Keratinocyte (primary cell): ENCODE data around the gene IL31RA. TPM values are rescaled to one million over a fixed set of nuclear protein-coding genes. Genes with fewer than 3 reads are reported as not detected.

Experiments
- DNase-seq: peaks from one replicate; pipeline ENCODE4 v3.0.0-alpha.2; 2011; ENCODE audit warnings: low read depth, missing footprints, low spot score
- FAIRE-seq: peaks from 2 replicates; lab custom pipeline; 2011; peaks lifted over from hg19 to GRCh38; lab: Jason Lieb, UNC
- H2AFZ ChIP-seq: 2 replicates; pipeline ENCODE4 v1.6.0; 2012; ENCODE audit warnings: low read length, control low read depth, inconsistent platforms; ENCODE audit not compliant: control insufficient read depth
- H3K27ac ChIP-seq: 2 replicates; pipeline ENCODE4 v1.5.1; 2011; ENCODE audit warnings: low read length; ENCODE audit not compliant: control insufficient read depth, insufficient read depth
- H3K27me3 ChIP-seq: 3 replicates; pipeline ENCODE4 v1.6.0; 2011; ENCODE audit warnings: low read length; ENCODE audit not compliant: control insufficient read depth, insufficient read depth; ENCODE audit errors: extremely low read depth
- H3K36me3 ChIP-seq, 2 experiments: 2 replicates in 1 of 2; 3 replicates in 1 of 2; pipeline ENCODE4 v1.5.1; 2011; ENCODE audit warnings: low read length in 2 of 2, mild to moderate bottlenecking in 1 of 2; ENCODE audit not compliant: control insufficient read depth in 2 of 2, insufficient read depth in 2 of 2; ENCODE audit errors: extremely low read depth in 1 of 2
- H3K4me1 ChIP-seq: 3 replicates; pipeline ENCODE4 v1.5.1; 2011; ENCODE audit warnings: low read length; ENCODE audit not compliant: control insufficient read depth, insufficient read depth; ENCODE audit errors: extremely low read depth
- H3K4me2 ChIP-seq: 3 replicates; pipeline ENCODE4 v1.6.0; 2011; ENCODE audit warnings: low read depth, low read length; ENCODE audit not compliant: control insufficient read depth, insufficient read depth; ENCODE audit errors: extremely low read depth
- H3K4me3 ChIP-seq, 3 experiments: fragments of 200-600 bp in 1 of 3; sonication (generic) in 1 of 3; 2 replicates in 2 of 3; 3 replicates in 1 of 3; pipeline ENCODE4 v1.5.1; 2011 to 2016; ENCODE audit warnings: low read length in 3 of 3, mild to moderate bottlenecking in 3 of 3, control low read depth in 2 of 3, inconsistent platforms in 1 of 3, low read depth in 1 of 3, mixed read lengths in 1 of 3, mixed run types in 1 of 3, moderate library complexity in 1 of 3; ENCODE audit not compliant: control insufficient read depth in 2 of 3, insufficient read depth in 2 of 3; ENCODE audit errors: extremely low read depth in 1 of 3
- H3K79me2 ChIP-seq: 2 replicates; pipeline ENCODE4 v1.6.0; 2012; ENCODE audit warnings: low read length; ENCODE audit not compliant: control insufficient read depth, insufficient read depth
- H3K9ac ChIP-seq: 3 replicates; pipeline ENCODE4 v1.6.0; 2011; ENCODE audit warnings: low read length; ENCODE audit not compliant: control insufficient read depth, insufficient read depth; ENCODE audit errors: extremely low read depth
- H3K9me1 ChIP-seq: 3 replicates; pipeline ENCODE4 v1.6.0; 2011; ENCODE audit warnings: low read length; ENCODE audit not compliant: control insufficient read depth, insufficient read depth; ENCODE audit errors: extremely low read depth
- H3K9me3 ChIP-seq: 2 replicates; pipeline ENCODE4 v1.5.1; 2012; ENCODE audit warnings: low read depth, low read length; ENCODE audit not compliant: control insufficient read depth
- H4K20me1 ChIP-seq: 3 replicates; pipeline ENCODE4 v1.6.0; 2011; ENCODE audit warnings: low read length; ENCODE audit not compliant: control insufficient read depth, insufficient read depth; ENCODE audit errors: extremely low read depth
- EZH2 ChIP-seq: IDR thresholded peaks from one replicate; pipeline ENCODE4 v1.6.1; 2012; ENCODE audit warnings: inconsistent platforms, mild to moderate bottlenecking, low read length, moderate library complexity
- dilution Hi-C: fragments of 300-500 bp; cut with MboI; formaldehyde crosslinking; loops from one replicate; pipeline ENCODE4 v1.7.0; 2020; ENCODE audit warnings: low sequenced_read_pairs; ENCODE audit not compliant: extremely low pct_ligation_motif_present
- polyA plus RNA-seq, 5 experiments: library from polyadenylated mRNA; depleted of rRNA in 3 of 5; stranded (reverse) in 3 of 5; stranded (forward) in 1 of 5; unstranded in 1 of 5; fragments of >200 nt; gene quantifications; 1 replicate in 1 of 5; 2 replicates in 3 of 5; 3 replicates in 1 of 5; pipeline versions ENCODE4 v1.2.1 to v1.2.3, GENCODE V29; 2011 to 2012; ENCODE audit warnings: missing spikeins in 2 of 5, low read depth in 1 of 5, low replicate concordance in 1 of 5
- TF ChIP-seq, protein P1 (sequence below), 3 experiments: IDR thresholded peaks in 1 of 3; conservative IDR thresholded peaks in 1 of 3; optimal IDR thresholded peaks in 1 of 3; 2 replicates in 2 of 3; 3 replicates in 1 of 3; pipeline versions ENCODE3 to v1.5.1; 2011; ENCODE audit warnings: low read length in 3 of 3, mild to moderate bottlenecking in 3 of 3, moderate library complexity in 2 of 3, control low read depth in 1 of 3, inconsistent platforms in 1 of 3; ENCODE audit not compliant: insufficient read depth in 2 of 3; ENCODE audit errors: extremely low read depth in 1 of 3

The IL31RA gene
- polyA plus RNA-seq, 1 donor (not counting 4 experiments of a cell fraction or from before 2014, with no cell fraction given): 6.0 TPM

DNA sequence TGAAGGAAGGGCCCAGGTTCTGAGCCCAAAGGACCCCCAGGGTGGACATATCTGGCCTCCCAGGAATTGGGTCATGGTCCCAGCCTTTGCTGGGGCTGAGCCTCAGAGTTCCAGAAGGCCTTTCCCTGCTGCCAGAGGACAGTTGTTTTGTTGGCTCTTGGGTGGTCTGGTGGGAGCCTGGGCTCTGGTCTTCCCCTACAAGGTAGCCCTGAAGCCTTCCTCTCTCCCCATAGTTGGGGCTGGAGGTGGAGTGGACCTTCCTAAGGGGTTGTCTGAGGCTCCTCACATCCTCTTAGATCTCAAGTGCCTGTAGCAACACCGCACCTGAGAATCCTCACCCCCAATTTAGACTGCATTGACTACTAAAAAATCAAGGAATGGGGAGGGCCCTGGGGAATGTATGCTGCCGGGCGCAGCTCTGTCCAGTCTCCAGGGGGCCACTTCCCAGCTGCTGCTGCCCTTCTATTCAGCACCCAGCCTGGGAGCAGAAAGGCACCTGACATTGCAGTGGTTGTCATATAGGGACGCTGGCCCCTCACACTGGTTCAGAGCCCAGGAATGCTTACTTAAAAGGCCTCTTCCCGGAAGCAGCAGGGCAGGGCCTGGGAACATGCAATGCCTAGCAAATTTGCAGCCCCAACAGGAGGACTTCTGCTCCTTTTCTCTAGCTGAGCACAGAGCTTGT lies 66.4 kb downstream of the IL31RA start:
- H3K9ac ChIP-seq: no peak overlapping the region
- H3K9me1 ChIP-seq: no peaks in the 10 kb centered on the region
- peaks cover 0 to 1% of the 10 kb centered on the region in 2 experiments for H3K36me3 ChIP-seq
- no peaks in the 10 kb centered on the region for H3K4me1 ChIP-seq
- TF ChIP-seq, protein P1, sequence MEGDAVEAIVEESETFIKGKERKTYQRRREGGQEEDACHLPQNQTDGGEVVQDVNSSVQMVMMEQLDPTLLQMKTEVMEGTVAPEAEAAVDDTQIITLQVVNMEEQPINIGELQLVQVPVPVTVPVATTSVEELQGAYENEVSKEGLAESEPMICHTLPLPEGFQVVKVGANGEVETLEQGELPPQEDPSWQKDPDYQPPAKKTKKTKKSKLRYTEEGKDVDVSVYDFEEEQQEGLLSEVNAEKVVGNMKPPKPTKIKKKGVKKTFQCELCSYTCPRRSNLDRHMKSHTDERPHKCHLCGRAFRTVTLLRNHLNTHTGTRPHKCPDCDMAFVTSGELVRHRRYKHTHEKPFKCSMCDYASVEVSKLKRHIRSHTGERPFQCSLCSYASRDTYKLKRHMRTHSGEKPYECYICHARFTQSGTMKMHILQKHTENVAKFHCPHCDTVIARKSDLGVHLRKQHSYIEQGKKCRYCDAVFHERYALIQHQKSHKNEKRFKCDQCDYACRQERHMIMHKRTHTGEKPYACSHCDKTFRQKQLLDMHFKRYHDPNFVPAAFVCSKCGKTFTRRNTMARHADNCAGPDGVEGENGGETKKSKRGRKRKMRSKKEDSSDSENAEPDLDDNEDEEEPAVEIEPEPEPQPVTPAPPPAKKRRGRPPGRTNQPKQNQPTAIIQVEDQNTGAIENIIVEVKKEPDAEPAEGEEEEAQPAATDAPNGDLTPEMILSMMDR (optimal IDR thresholded peaks at IDR 0.05 in 1 of 3, IDR thresholded peaks at IDR 0.05 in 1 of 3, conservative IDR thresholded peaks at IDR 0.05 in 1 of 3; ENCODE audit: extremely low read depth in 1 of 3, insufficient read depth in 2 of 3, low read length in 3 of 3): no peak
- no peak for TF ChIP-seq EZH2
- FAIRE-seq: no peak
- H3K27me3 ChIP-seq: no peaks in the 10 kb centered on the region
- H3K9me3 ChIP-seq: no peaks in the 10 kb centered on the region
- dilution Hi-C loops: no loop called here
- DNase-seq: no peak
- H3K27ac ChIP-seq: no peak overlapping the region
- H3K79me2 ChIP-seq: no peaks in the 10 kb centered on the region
- H2AFZ ChIP-seq: no peak overlapping the region
- H4K20me1 ChIP-seq: no peaks in the 10 kb centered on the region
- no peak overlapping the region for H3K4me2 ChIP-seq
- no peak overlapping the region for H3K4me3 ChIP-seq

DNA sequence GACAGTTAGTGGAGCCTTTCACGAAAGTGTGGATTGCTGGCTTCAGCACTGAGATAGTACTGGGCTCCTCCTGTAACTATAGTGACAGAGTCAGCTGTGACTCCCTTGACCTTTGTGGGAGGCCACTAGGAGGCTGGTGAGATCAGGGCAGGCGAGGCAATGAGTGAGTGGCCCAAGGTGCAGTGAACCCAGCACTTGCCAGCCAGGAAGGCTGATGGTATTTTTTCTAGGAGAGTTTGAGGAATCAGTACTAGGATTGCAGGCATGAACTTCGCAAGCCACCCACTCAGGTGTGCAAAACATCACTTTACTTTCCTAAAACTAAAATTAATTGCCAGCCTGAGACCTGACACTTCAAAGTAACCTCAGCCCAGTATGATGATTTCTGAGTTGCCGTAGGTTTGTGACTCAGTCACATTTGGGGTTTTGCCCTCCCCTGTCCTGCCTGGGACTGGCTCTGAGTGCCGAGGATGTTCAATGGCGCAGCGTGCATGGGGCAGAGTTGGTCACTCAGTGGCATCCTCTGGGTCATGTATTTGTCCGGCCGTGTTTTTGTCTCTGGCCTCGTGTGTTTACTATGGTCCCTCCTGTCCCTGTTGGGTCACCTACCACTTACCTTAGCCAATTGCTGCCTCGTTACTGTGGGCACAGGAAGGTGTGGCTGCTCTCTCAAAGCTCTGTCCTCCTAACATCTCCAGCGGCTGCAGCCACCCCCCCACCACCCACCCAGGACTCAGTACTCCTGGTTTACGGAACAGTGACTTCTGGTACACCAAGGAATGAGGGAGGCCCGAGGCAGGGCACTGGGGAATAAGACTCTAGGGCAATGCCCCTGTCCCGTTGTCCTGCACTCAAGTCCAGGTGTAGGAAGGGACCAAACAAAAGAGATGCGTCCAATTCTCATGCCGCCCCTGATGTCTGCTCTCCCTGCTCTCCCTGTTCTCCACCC lies 67.2 kb downstream of the IL31RA start:
- Histone ChIP-seq H3K9me1 (no peaks in the 10 kb centered on the region), H3K4me2 (no peak overlapping the region), H2AFZ (no peak overlapping the region), H3K9ac (no peak overlapping the region), H4K20me1 (no peaks in the 10 kb centered on the region), H3K9me3 (no peaks in the 10 kb centered on the region), H3K27ac (no peak overlapping the region), H3K79me2 (no peaks in the 10 kb centered on the region), H3K27me3 (no peaks in the 10 kb centered on the region), H3K36me3 (peaks cover 0 to 1% of the 10 kb centered on the region in 2 experiments), H3K4me1 (no peaks in the 10 kb centered on the region), H3K4me3 (no peak overlapping the region)
- DNase-seq (no peak), FAIRE-seq (no peak)
- no peak for TF ChIP-seq EZH2
- TF ChIP-seq, protein P1 (optimal IDR thresholded peaks at IDR 0.05 in 1 of 3, IDR thresholded peaks at IDR 0.05 in 1 of 3, conservative IDR thresholded peaks at IDR 0.05 in 1 of 3; ENCODE audit: extremely low read depth in 1 of 3, insufficient read depth in 2 of 3, low read length in 3 of 3): no peak
- dilution Hi-C loops: no loop called here
